ENCODE data around the gene CYP4F22.
"Not testable (repeated sequence)": the region's sequence is repeated elsewhere in the genome, so short reads cannot be mapped to it uniquely, and the experiment has no call there.

CYP4F22 gene

DNA sequence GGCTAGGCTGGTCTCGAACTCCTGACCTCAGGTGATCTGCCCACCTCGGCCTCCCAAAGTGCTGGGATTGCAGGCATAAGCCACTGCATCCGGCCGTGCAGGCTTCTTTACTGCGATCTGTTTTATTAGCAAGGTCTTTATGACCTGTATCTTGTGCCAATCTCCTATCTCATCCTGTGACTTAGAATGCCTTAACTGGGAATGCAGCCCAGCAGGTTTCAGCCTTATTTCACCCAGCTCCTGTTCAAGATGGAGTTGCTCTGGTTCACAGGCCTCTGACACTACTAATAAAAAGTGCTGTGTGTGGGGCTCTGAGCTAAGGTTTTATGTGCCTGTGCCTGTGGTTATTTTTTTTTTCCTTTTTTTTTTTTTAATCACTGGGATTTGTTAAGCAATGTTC is 22.6 kb upstream of the CYP4F22 start:
- DNase-seq; in situ Hi-C loops (cut with HindIII; ENCODE audit: low pct_ligation_motif_present, low pct_unique_long_range_greater_than_20kb, low sequenced_read_pairs): not testable (repeated sequence)

GRCh38 chr19:15487038-15487437 is 21.3 kb upstream of the CYP4F22 start:
- in situ Hi-C loops (cut with HindIII; ENCODE audit: low pct_ligation_motif_present, low pct_unique_long_range_greater_than_20kb, low sequenced_read_pairs) = no loop called here

GRCh38 chr19:15488489-15489226 is 19.7 kb upstream of the CYP4F22 start:
- no peak for DNase-seq
- in situ Hi-C loops (cut with HindIII; ENCODE audit: low pct_ligation_motif_present, low pct_unique_long_range_greater_than_20kb, low sequenced_read_pairs) = no loop called here

More at GRCh38 chr19:15487038-15487437, 21.3 kb upstream of the CYP4F22 start:
- DNase-seq = no peak

DNA sequence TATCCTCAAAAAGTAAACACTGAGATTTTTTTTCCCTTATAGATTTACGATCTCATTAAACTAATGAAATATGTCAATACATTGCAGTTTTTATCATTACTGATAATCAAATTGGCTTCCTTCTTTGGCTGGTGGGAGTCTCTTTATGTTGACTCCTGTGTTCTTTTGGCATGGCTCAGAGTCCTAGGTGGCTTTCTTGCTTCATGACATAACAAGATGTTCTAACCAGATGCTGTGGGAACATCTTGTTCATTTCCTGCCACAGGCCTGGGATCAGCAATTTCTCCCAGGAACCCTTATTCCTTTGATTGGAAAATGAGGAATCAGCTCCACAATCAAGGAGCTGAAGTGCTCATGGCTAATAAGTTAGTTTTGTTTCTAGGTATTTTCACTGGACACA is 13.2 kb upstream of the CYP4F22 start:
- in situ Hi-C loops (cut with HindIII; ENCODE audit: low pct_ligation_motif_present, low pct_unique_long_range_greater_than_20kb, low sequenced_read_pairs) = no loop called here
- no peak for DNase-seq

- in situ Hi-C loops (cut with HindIII; ENCODE audit: low pct_ligation_motif_present, low pct_unique_long_range_greater_than_20kb, low sequenced_read_pairs) = no loop called here
- no peak for DNase-seq
These were observed 10.0 kb upstream of the CYP4F22 start for GRCh38 chr19:15498156-15498858.

DNA sequence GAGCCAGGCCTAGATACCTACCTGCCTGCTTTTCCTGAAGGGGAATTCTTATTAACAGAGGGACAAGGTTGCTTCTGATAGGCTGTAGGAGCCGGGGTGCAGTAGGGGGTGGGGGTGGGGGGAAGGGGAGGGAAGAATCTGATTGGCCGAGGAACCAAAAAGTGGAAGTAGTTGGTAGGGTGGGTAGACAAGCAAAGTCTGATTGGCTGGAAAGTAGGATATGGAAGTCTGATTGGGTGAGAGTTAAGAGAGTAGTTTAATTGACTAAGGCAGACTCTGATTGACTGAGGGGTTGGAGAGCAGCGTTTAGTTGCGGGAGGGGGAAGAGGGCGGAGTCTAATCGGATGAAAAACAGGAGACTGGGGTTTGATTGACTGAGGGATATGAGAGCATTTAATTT is 9.4 kb upstream of the CYP4F22 start:
- in situ Hi-C loops (cut with HindIII; ENCODE audit: low pct_ligation_motif_present, low pct_unique_long_range_greater_than_20kb, low sequenced_read_pairs) = no loop called here
- no peak for DNase-seq

DNA sequence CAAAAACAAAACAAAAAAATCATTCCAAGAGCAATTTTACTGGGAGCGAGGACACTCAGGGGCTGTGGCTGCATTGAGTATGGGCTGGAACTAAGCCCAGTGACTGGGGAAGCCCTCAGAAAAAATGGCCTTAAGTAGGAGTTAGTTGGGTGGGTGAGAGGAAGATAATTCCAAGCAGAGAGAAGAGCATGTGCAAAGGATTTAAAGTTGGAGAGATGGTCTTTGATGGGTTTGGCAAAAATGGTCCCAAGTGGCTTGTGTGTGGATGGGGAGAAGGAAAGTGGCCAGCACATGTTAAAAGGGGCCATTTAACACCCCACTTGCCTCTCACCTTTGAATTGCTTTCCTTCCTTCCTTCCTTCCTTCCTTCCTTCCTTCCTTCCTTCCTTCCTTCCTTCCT is 6.7 kb upstream of the CYP4F22 start:
- DNase-seq = no peak
- in situ Hi-C loops (cut with HindIII; ENCODE audit: low pct_ligation_motif_present, low pct_unique_long_range_greater_than_20kb, low sequenced_read_pairs) = no loop called here

GRCh38 chr19:15502264-15502663 is 6.1 kb upstream of the CYP4F22 start:
- DNase-seq = no peak
- in situ Hi-C loops (cut with HindIII; ENCODE audit: low pct_ligation_motif_present, low pct_unique_long_range_greater_than_20kb, low sequenced_read_pairs) = no loop called here

DNA sequence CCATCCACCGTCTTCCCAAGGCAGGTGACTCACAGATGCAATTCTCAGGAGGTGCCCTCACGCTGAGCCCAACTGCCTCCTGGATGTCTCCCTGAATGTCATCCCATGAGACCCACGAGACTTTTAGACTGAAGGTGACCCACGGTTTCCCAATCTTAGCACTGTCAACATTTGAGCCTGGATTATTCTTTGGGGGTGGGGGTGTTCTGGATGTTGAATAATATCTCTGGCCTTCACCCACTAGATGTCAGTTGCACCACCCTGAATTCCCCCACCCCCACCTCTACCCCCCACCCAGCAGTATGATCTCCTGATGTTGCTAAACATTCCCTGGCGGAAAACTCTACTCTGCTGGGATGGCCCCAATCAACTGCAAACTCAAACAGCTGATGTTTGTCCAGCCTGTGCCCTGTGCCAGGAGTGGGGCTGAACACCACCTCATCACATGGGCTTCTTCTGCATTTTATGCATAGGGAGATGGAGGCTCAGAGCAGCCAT is 2.2 kb upstream of the CYP4F22 start:
- in situ Hi-C loops (cut with HindIII; ENCODE audit: low pct_ligation_motif_present, low pct_unique_long_range_greater_than_20kb, low sequenced_read_pairs) = no loop called here
- DNase-seq = no peak

GRCh38 chr19:15507068-15508034 is 974 bp upstream of the CYP4F22 start:
- in situ Hi-C loops (cut with HindIII; ENCODE audit: low pct_ligation_motif_present, low pct_unique_long_range_greater_than_20kb, low sequenced_read_pairs) = no loop called here

DNA sequence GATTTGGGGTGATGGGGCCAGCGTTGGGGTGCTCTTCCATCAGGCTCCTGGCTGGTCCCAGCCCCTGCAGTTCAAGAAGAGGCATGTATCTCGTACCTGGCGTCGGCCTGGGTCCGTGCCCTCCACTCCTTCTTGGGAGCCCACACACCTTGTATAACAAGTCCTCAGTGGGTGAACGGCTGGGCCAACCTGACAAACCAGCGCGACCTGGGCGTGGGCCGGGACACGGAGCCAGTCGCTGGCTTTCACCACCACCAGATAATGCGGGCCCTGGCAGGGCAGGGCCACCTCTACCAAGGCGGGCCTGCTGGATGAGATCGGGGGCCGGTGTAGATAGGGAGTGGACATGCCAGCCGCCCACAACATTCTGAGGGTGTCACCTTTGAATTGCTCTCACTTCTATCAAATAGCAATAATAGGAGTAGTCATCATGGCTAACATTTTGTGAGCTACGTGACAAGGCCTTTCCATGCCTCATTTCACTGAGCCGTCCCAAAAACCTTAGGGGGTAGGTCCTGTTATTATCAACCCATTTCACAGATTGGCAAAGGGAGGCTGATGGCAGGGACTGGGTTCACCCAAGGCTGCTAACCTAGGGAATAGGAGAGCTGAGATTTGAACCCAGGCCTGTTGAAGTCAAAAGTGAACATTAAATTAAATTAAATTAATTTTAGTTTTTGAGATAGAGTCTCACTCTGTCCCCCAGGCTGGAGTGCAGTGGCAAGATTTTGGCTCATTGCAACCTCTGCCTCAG is 3.5 kb downstream of the CYP4F22 start:
- no peak for DNase-seq
- in situ Hi-C loops (cut with HindIII; ENCODE audit: low pct_ligation_motif_present, low pct_unique_long_range_greater_than_20kb, low sequenced_read_pairs) = no loop called here

More at GRCh38 chr19:15507068-15508034, 974 bp upstream of the CYP4F22 start:
- no peak for DNase-seq

GRCh38 chr19:15515227-15515625 is 6.9 kb downstream of the CYP4F22 start:
- in situ Hi-C loops (cut with HindIII; ENCODE audit: low pct_ligation_motif_present, low pct_unique_long_range_greater_than_20kb, low sequenced_read_pairs); DNase-seq: not testable (repeated sequence)

GRCh38 chr19:15516363-15516762 is 8.0 kb downstream of the CYP4F22 start:
- DNase-seq = no peak
- in situ Hi-C loops (cut with HindIII; ENCODE audit: low pct_ligation_motif_present, low pct_unique_long_range_greater_than_20kb, low sequenced_read_pairs) = no loop called here

DNA sequence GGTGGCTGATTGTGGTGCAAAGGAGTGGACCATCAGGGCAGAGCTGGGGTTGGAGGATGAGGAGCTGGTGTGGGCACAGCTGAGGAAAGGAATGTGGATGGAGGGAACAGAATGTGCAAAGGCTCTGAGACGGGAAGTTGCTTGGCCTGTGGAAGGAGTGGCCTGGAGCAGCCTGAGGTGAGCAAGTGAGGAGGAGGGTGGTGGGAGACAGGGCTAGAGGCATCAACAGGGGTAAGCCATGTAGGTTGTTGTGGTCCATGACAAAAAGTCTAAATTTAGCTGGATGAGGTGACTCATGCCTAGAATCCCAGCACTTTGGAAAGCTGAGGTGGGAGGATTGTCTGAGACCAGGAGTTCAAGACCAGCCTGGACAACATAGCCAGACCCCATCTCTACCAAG is 9.5 kb downstream of the CYP4F22 start:
- DNase-seq = no peak
- in situ Hi-C loops (cut with HindIII; ENCODE audit: low pct_ligation_motif_present, low pct_unique_long_range_greater_than_20kb, low sequenced_read_pairs) = no loop called here

DNA sequence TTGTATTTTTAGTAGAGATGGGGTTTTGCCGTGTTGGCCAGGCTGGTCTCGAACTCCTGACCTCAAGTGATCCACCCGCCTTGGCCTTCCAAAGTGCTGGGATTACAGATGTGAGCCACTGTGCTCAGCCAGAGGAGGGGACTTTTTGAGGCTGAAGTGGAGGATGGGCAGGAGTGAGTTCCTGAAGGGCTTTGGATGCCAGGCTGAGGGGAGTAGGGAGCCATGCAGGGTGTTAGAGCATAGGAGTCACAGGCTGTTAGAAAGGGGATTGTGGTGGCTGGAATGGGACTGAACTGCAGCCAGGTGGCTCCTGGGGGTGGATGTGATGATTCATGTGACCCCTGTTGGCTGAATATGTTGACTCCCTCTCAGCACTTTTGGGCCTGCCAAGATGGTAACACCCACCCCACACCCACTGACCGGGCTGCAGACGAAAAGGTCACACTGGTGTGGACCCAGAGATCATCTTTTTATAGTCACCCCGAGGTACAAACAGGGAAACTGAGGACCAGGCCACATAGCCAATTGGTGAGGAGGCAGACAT is 11.2 kb downstream of the CYP4F22 start:
- in situ Hi-C loops (cut with HindIII; ENCODE audit: low pct_ligation_motif_present, low pct_unique_long_range_greater_than_20kb, low sequenced_read_pairs) = no loop called here
- no peak for DNase-seq

DNA sequence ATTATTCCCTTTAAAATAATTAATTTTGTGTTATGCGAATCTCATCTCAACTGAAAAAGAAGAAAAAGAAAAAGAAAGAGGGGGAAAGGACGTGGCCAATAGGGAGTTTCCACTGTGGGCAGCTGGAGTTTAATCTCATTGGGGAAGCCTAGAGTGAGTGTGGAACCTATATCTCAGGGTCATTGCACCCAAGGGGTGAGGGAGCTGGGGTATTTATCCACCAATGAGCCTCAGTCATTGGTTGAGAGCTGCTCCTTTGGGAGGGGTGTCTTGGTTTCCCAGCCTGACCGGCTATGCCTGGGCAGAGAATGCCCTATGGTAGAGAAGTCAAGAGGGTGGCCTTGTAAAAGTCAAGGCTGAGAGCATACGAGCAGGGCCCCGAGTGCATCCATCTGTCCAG is 16.5 kb downstream of the CYP4F22 start:
- in situ Hi-C loops (cut with HindIII; ENCODE audit: low pct_ligation_motif_present, low pct_unique_long_range_greater_than_20kb, low sequenced_read_pairs) = no loop called here
- no peak for DNase-seq

- no peak for DNase-seq
- in situ Hi-C loops (cut with HindIII; ENCODE audit: low pct_ligation_motif_present, low pct_unique_long_range_greater_than_20kb, low sequenced_read_pairs) = no loop called here
These were observed 17.0 kb downstream of the CYP4F22 start for GRCh38 chr19:15525291-15525690.

GRCh38 chr19:15526408-15526807 is 18.1 kb downstream of the CYP4F22 start:
- in situ Hi-C loops (cut with HindIII; ENCODE audit: low pct_ligation_motif_present, low pct_unique_long_range_greater_than_20kb, low sequenced_read_pairs) = no loop called here
- DNase-seq = no peak

All from ACHN (cell line).